IMR-90 (cell line): ENCODE results near the gene NUBPL.

Experiments used
- CEBPB ChIP-seq: IDR thresholded peaks from 2 replicates; pipeline ENCODE4 v1.6.1; 2012; ENCODE audit warnings: low read depth, low read length, improper control_type of control experiment
- CTCF ChIP-seq: conservative IDR thresholded peaks from 2 replicates; pipeline ENCODE4 v1.5.1; 2012; ENCODE audit warnings: mild to moderate bottlenecking, low read depth, low read length, improper control_type of control experiment
- MAFK ChIP-seq: IDR thresholded peaks from 2 replicates; pipeline ENCODE4 v1.6.1; 2012; ENCODE audit warnings: low read depth, low read length, improper control_type of control experiment
- MAZ ChIP-seq: IDR thresholded peaks from 2 replicates; pipeline ENCODE4 v1.6.1; 2012; ENCODE audit warnings: low read depth, mild to moderate bottlenecking, low read length, improper control_type of control experiment, moderate library complexity, borderline replicate concordance
- POLR2A ChIP-seq: IDR thresholded peaks from 2 replicates; pipeline ENCODE4 v1.6.1; 2012; ENCODE audit warnings: mild to moderate bottlenecking, low read depth, low read length
- RAD21 ChIP-seq: IDR thresholded peaks from 2 replicates; pipeline ENCODE4 v1.6.1; 2012; ENCODE audit warnings: low read length, improper control_type of control experiment
- RCOR1 ChIP-seq: IDR thresholded peaks from 2 replicates; pipeline ENCODE4 v1.6.1; 2012; ENCODE audit warnings: mild to moderate bottlenecking, low read length, improper control_type of control experiment; ENCODE audit not compliant: insufficient replicate concordance
- RFX5 ChIP-seq: IDR thresholded peaks from 2 replicates; pipeline ENCODE4 v1.8.0; 2012; ENCODE audit warnings: low read depth, mild to moderate bottlenecking, low read length, moderate library complexity
- USF2 ChIP-seq: fragments of 150-350 bp; IDR thresholded peaks from 2 replicates; pipeline ENCODE4 v1.6.1; 2017; ENCODE audit warnings: mild to moderate bottlenecking, antibody characterized with exemption, low read length, low read depth

- TF ChIP-seq CTCF (no peak), MAFK (no peak), POLR2A (no peak), RAD21 (no peak), RFX5 (no peak), MAZ (no peak), CEBPB (no peak), RCOR1 (no peak), USF2 (no peak)
Measured at GRCh38 chr14:31682768-31683167, 121.6 kb downstream of the NUBPL start.
